ENCODE measurements around the gene TAS2R40.
"Not testable (repeated sequence)": the region's sequence is repeated elsewhere in the genome, so short reads cannot be mapped to it uniquely, and the experiment has no call there.

The TAS2R40 gene

GRCh38 chr7:143252006-143252405 lies 30.2 kb downstream of the TAS2R40 start:
- H3K9ac ChIP-seq (ENCODE audit: low read length): no peak overlapping the region
- DNase-seq (ENCODE audit: low read depth): no peak

GRCh38 chr7:143255564-143255963 lies 33.7 kb downstream of the TAS2R40 start:
- no peak for DNase-seq (ENCODE audit: low read depth)
- Histone ChIP-seq H3K27me3 (replicated peaks; ENCODE audit: control insufficient read depth, insufficient read depth, low read length) (no peaks in the 10 kb centered on the region), H3K4me3 (ENCODE audit: low read length) (no peak overlapping the region), H3K9me3 (ENCODE audit: control insufficient read depth, low read length) (no peaks in the 10 kb centered on the region), H3K4me1 (ENCODE audit: control insufficient read depth, insufficient read depth, low read length) (no peaks in the 10 kb centered on the region), H3K9ac (ENCODE audit: low read length) (no peak overlapping the region), H3K36me3 (ENCODE audit: control insufficient read depth, insufficient read depth, low read length, severe bottlenecking) (no peaks in the 10 kb centered on the region)

More at GRCh38 chr7:143252006-143252405, 30.2 kb downstream of the TAS2R40 start:
- Histone ChIP-seq H3K9me3 (ENCODE audit: control insufficient read depth, low read length) (no peaks in the 10 kb centered on the region), H3K4me1 (ENCODE audit: control insufficient read depth, insufficient read depth, low read length) (no peaks in the 10 kb centered on the region), H3K4me3 (ENCODE audit: low read length) (no peak overlapping the region), H3K36me3 (ENCODE audit: control insufficient read depth, insufficient read depth, low read length, severe bottlenecking) (no peaks in the 10 kb centered on the region), H3K27me3 (replicated peaks; ENCODE audit: control insufficient read depth, insufficient read depth, low read length) (no peaks in the 10 kb centered on the region)

GRCh38 chr7:143256325-143256724 lies 34.5 kb downstream of the TAS2R40 start:
- DNase-seq (ENCODE audit: low read depth): no peak
- H3K36me3 ChIP-seq (ENCODE audit: control insufficient read depth, insufficient read depth, low read length, severe bottlenecking): no peaks in the 10 kb centered on the region
- no peaks in the 10 kb centered on the region for H3K9me3 ChIP-seq (ENCODE audit: control insufficient read depth, low read length)
- H3K9ac ChIP-seq (ENCODE audit: low read length): no peak overlapping the region
- no peaks in the 10 kb centered on the region for H3K4me1 ChIP-seq (ENCODE audit: control insufficient read depth, insufficient read depth, low read length)
- H3K4me3 ChIP-seq (ENCODE audit: low read length): no peak overlapping the region
- no peaks in the 10 kb centered on the region for H3K27me3 ChIP-seq (replicated peaks; ENCODE audit: control insufficient read depth, insufficient read depth, low read length)

GRCh38 chr7:143256932-143257331 lies 35.1 kb downstream of the TAS2R40 start:
- Histone ChIP-seq H3K4me1 (ENCODE audit: control insufficient read depth, insufficient read depth, low read length) (no peaks in the 10 kb centered on the region), H3K36me3 (ENCODE audit: control insufficient read depth, insufficient read depth, low read length, severe bottlenecking) (no peaks in the 10 kb centered on the region), H3K9ac (ENCODE audit: low read length) (no peak overlapping the region), H3K27me3 (replicated peaks; ENCODE audit: control insufficient read depth, insufficient read depth, low read length) (no peaks in the 10 kb centered on the region), H3K9me3 (ENCODE audit: control insufficient read depth, low read length) (no peaks in the 10 kb centered on the region), H3K4me3 (ENCODE audit: low read length) (no peak overlapping the region)
- DNase-seq (ENCODE audit: low read depth): no peak

- Histone ChIP-seq H3K9ac (ENCODE audit: low read length) (no peak overlapping the region), H3K27me3 (replicated peaks; ENCODE audit: control insufficient read depth, insufficient read depth, low read length) (no peaks in the 10 kb centered on the region), H3K4me3 (ENCODE audit: low read length) (no peak overlapping the region), H3K4me1 (ENCODE audit: control insufficient read depth, insufficient read depth, low read length) (no peaks in the 10 kb centered on the region), H3K9me3 (ENCODE audit: control insufficient read depth, low read length) (no peaks in the 10 kb centered on the region), H3K36me3 (ENCODE audit: control insufficient read depth, insufficient read depth, low read length, severe bottlenecking) (no peaks in the 10 kb centered on the region)
- DNase-seq (ENCODE audit: low read depth): no peak
Measured at GRCh38 chr7:143257501-143257900, 35.7 kb downstream of the TAS2R40 start.

GRCh38 chr7:143258831-143259230 lies 37.0 kb downstream of the TAS2R40 start:
- H3K9ac ChIP-seq (ENCODE audit: low read length): no peak overlapping the region
- H3K9me3 ChIP-seq (ENCODE audit: control insufficient read depth, low read length): no peaks in the 10 kb centered on the region
- peak; percentile 50 for DNase-seq (ENCODE audit: low read depth)
- no peak overlapping the region for H3K4me3 ChIP-seq (ENCODE audit: low read length)
- no peaks in the 10 kb centered on the region for H3K27me3 ChIP-seq (replicated peaks; ENCODE audit: control insufficient read depth, insufficient read depth, low read length)
- no peaks in the 10 kb centered on the region for H3K36me3 ChIP-seq (ENCODE audit: control insufficient read depth, insufficient read depth, low read length, severe bottlenecking)
- H3K4me1 ChIP-seq (ENCODE audit: control insufficient read depth, insufficient read depth, low read length): peaks cover 4% of the 10 kb centered on the region

GRCh38 chr7:143259765-143260164 lies 37.9 kb downstream of the TAS2R40 start:
- no peak for DNase-seq (ENCODE audit: low read depth)
- no peak overlapping the region for H3K4me3 ChIP-seq (ENCODE audit: low read length)
- no peak overlapping the region for H3K9ac ChIP-seq (ENCODE audit: low read length)

GRCh38 chr7:143261901-143262300 lies 40.1 kb downstream of the TAS2R40 start:
- peaks cover 9% of the 10 kb centered on the region for H3K36me3 ChIP-seq (ENCODE audit: control insufficient read depth, insufficient read depth, low read length, severe bottlenecking)
- no peak overlapping the region for H3K4me3 ChIP-seq (ENCODE audit: low read length)
- no peaks in the 10 kb centered on the region for H3K9me3 ChIP-seq (ENCODE audit: control insufficient read depth, low read length)
- peaks cover 15% of the 10 kb centered on the region for H3K4me1 ChIP-seq (ENCODE audit: control insufficient read depth, insufficient read depth, low read length)
- H3K9ac ChIP-seq (ENCODE audit: low read length): no peak overlapping the region
- no peak for DNase-seq (ENCODE audit: low read depth)
- no peaks in the 10 kb centered on the region for H3K27me3 ChIP-seq (replicated peaks; ENCODE audit: control insufficient read depth, insufficient read depth, low read length)

More at GRCh38 chr7:143259765-143260164, 37.9 kb downstream of the TAS2R40 start:
- Histone ChIP-seq H3K27me3 (replicated peaks; ENCODE audit: control insufficient read depth, insufficient read depth, low read length) (no peaks in the 10 kb centered on the region), H3K36me3 (ENCODE audit: control insufficient read depth, insufficient read depth, low read length, severe bottlenecking) (peaks cover 1% of the 10 kb centered on the region), H3K9me3 (ENCODE audit: control insufficient read depth, low read length) (no peaks in the 10 kb centered on the region), H3K4me1 (ENCODE audit: control insufficient read depth, insufficient read depth, low read length) (peaks cover 9% of the 10 kb centered on the region)

- Histone ChIP-seq H3K9me3 (ENCODE audit: control insufficient read depth, low read length) (no peaks in the 10 kb centered on the region), H3K36me3 (ENCODE audit: control insufficient read depth, insufficient read depth, low read length, severe bottlenecking) (peaks cover 25% of the 10 kb centered on the region), H3K4me1 (ENCODE audit: control insufficient read depth, insufficient read depth, low read length) (peaks cover 15% of the 10 kb centered on the region), H3K9ac (ENCODE audit: low read length) (peak within 1 kb of the TSS; percentile 99), H3K27me3 (replicated peaks; ENCODE audit: control insufficient read depth, insufficient read depth, low read length) (no peaks in the 10 kb centered on the region), H3K4me3 (ENCODE audit: low read length) (peak within 1 kb of the TSS; percentile 95)
- peak; percentile 86 for DNase-seq (ENCODE audit: low read depth)
Measured at GRCh38 chr7:143263266-143264195, 41.7 kb downstream of the TAS2R40 start, which contains the start of gene GSTK1. Gene GSTK1, plus strand, starts transcription at chr7:143263441. Its CDS starts 73 bp downstream, at chr7:143263514.

GRCh38 chr7:143264196-143264568 lies 42.3 kb downstream of the TAS2R40 start:
- peak overlapping the region; percentile 95 for H3K4me3 ChIP-seq (ENCODE audit: low read length)
- peaks cover 15% of the 10 kb centered on the region for H3K4me1 ChIP-seq (ENCODE audit: control insufficient read depth, insufficient read depth, low read length)
- peak overlapping the region; percentile 99 for H3K9ac ChIP-seq (ENCODE audit: low read length)
- not testable (repeated sequence) for DNase-seq (ENCODE audit: low read depth); H3K9me3 ChIP-seq (ENCODE audit: control insufficient read depth, low read length); H3K27me3 ChIP-seq (replicated peaks; ENCODE audit: control insufficient read depth, insufficient read depth, low read length)
- H3K36me3 ChIP-seq (ENCODE audit: control insufficient read depth, insufficient read depth, low read length, severe bottlenecking): peaks cover 32% of the 10 kb centered on the region

- Histone ChIP-seq H3K9ac (ENCODE audit: low read length) (no peak overlapping the region), H3K9me3 (ENCODE audit: control insufficient read depth, low read length) (no peaks in the 10 kb centered on the region), H3K27me3 (replicated peaks; ENCODE audit: control insufficient read depth, insufficient read depth, low read length) (no peaks in the 10 kb centered on the region), H3K36me3 (ENCODE audit: control insufficient read depth, insufficient read depth, low read length, severe bottlenecking) (peaks cover 41% of the 10 kb centered on the region), H3K4me3 (ENCODE audit: low read length) (peak overlapping the region; percentile 95), H3K4me1 (ENCODE audit: control insufficient read depth, insufficient read depth, low read length) (peaks cover 15% of the 10 kb centered on the region)
- no peak for DNase-seq (ENCODE audit: low read depth)
Measured at GRCh38 chr7:143265017-143265693, 43.3 kb downstream of the TAS2R40 start.

All from adipocyte (in vitro differentiated cells).